GM11168 (cell line): Measurements from ENCODE around the gene ERVMER34-1.

Source experiments
- in situ Hi-C: fragments of 300-500 bp; cut with MboI; formaldehyde crosslinking; loops from one replicate; pipeline ENCODE4 v1.12.0; 2022; ENCODE audit warnings: low sequenced_read_pairs; ENCODE audit not compliant: unreplicated experiment

Gene ERVMER34-1

DNA sequence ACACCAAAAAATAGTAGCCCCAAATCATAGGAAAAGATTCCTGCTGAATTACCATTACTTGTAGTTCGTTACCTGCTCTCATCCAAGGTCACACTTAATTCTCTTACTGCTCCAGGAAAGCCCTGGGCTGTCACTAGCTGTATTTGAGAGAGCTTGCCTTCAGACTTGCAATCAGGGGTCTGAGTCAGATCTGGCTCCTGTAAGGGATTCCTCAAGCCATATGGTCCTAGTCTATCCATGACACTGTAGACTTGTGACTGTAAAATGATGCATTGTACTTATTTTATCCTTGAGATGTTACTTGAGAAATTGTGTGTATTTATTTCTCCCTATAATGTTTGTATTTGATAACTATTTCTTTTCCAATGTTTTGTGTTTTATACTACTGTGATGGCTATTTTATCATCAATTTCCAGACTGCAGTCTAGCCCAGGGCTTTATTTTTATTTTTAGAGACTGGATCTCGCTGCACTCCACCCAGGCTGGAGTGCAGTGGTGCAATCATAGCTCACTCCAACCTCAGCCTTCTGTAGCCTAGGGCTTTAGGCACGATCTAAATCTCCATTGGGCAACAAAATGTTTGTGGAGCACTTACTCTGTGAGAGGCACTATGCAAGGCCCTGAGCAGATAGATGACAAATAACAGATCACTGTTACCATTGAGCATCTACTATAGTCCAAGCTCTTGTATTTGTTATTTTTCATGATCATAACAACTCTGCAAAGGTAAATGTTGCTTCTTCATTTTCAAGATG, 24.2 kb downstream of the ERVMER34-1 start:
- in situ Hi-C loops: no loop called here

DNA sequence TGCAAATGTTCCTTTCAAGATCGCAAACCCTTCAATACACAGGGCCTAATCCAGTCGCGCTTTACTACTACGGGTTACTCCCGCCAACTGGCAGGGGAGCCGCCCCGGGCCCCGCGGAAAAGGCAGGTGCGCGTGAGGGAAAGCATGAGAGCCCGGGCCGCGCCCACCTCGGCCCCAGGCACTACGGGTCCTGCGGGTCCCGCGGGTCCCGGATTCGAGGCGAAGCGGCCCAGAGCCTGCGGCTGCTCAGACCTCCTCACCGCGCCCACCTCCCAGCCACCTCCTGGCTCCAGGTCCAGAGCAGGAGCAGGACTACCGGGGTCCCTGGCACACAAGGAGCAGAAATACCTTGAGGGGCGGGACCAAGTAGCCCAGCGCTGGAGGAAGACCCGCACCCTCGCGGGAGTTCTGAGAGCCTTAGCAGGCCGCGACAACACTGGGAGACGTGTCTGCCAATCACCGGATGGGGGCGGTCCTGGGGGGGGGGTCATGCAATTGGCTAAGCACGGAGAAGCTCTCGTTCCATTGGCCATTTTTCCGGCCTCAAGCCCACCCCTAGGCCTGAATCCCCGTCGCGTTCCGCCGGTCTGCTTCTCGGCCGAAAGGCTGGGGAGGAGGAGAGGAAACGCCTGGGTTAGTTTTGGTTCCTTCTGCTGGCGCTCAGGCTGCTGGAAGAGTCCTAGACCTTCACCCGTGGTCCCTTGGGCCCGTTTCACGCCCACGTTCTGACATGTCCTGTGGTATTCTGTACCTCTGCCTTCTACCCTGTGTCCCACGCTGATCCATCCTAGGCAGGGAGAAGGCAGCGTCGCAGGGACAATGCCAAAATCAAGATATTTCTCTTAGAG, 29.0 kb downstream of the ERVMER34-1 start:
- in situ Hi-C loops: no loop called here

GRCh38 chr4:52718123-52718522, 33.1 kb downstream of the ERVMER34-1 start:
- in situ Hi-C loops: no loop called here

- in situ Hi-C loops: no loop called here
Observed at GRCh38 chr4:52716364-52717151, 34.7 kb downstream of the ERVMER34-1 start.

GRCh38 chr4:52715914-52716313, 35.3 kb downstream of the ERVMER34-1 start:
- in situ Hi-C loops: no loop called here

DNA sequence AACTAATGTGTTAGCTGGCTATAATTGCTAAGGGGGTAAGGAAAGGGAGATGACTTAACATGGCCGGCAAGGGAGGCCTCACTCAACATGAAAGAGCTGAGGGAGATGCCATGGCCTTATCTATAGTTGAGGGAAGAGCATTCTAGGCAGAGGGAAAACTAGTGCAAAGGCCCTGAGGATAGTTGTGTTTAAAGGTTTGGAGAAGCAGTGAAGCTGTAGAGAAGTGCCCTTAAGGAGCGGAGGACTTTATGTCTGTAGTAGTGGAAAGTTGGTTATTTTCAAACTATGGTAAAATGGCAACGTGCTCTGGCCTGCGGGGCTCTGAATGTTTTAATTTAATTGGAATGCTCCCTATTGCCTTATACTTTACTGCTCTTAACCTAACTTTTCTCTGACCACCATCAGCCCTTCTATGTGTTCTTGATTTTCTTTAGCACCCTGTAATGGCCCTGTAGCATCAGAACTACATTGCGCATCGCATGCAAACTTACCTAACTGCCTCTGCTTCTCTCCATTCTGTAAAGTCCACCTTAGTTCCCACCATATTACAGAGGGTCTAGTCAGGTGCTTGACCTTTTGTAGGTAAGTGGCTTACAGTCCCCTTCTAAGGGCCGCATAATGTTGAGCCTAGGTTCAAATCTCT, 35.8 kb downstream of the ERVMER34-1 start:
- in situ Hi-C loops: no loop called here

- in situ Hi-C loops: no loop called here
Observed at GRCh38 chr4:52714597-52715254, 36.5 kb downstream of the ERVMER34-1 start.

DNA sequence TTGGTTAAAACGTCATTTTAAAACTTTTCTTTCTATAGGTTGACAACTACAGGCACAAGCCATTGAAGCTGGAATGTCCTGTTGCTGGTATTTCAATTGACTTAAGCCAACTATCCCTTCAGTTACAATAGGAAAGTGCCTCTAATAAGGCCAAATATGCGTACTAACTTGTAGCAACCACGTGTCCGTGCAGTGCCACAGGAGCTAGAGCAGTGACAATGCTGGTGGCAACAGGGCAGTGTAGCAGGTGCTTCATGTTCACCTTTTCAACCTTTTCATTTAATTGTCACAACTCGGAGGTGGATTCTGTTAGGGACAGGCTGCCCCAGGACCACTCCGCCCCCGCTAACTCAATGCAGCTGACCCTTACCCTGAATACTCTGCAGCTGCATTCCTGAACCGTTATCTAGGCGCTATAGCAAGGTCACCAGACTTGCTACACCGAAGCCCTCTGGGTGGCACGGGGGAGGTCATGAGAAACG, 37.7 kb downstream of the ERVMER34-1 start:
- in situ Hi-C loops: no loop called here

- in situ Hi-C loops: no loop called here
Observed at GRCh38 chr4:52712251-52713130, 38.7 kb downstream of the ERVMER34-1 start.

DNA sequence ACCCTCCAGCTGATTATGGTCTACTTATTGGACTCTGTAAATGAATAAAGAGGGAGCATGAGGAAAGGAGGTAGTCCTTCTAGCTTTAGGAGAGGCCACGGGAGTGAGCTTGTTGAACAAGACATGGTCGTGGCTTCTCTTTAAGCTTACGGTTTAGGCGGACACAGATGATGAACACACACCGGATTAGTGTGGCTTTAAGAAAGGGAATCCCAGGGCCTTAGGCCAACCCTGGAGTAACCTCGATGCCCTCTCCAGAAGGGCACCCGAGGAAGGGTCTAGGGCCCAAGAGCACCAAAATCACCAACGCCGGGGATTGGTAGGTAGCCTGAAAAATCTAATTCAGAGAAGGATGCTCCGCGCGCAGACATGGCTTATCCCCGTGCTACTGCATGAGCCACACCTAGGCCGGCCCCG, 39.4 kb downstream of the ERVMER34-1 start:
- in situ Hi-C loops: no loop called here

DNA sequence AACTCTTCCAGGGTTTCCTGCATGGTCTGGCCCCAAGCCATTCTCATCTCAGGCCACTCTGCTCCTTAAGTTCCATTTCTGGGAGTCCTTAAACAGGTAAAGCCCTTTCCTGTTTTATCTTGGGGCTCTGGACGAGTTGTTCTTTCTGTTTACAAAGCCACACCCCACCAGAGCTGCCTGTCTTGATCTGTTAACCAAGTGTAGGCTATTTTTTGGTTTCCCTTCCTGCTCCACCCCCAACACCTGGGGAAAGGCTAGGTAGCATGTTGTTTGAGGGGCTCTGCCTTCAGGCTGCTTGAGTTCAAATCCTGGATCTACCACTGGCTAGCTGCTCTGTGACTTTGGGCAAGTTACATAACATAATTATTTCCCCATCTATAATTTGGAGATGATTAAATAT, 40.0 kb downstream of the ERVMER34-1 start:
- in situ Hi-C loops: no loop called here

DNA sequence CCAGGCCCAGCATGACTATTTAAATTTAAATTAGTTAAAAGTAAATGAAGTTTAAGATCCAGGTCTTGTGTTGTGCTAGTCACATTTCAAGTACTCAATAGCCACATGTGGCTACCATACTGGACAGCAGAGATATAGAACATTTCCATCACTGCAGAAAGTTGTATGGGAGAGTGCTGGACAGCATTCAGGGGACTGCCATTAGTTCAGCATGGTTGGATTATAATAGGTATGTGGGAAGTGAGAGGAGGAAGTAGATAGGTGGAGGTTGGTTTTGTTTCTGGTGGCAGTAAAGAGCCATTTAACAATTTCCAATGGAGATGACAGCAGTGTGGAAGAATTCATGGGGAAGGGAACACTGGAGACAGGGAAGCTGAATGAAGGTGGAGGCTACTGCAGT, 42.1 kb downstream of the ERVMER34-1 start:
- in situ Hi-C loops: no loop called here

- in situ Hi-C loops: no loop called here
Observed at GRCh38 chr4:52704661-52705060, 46.6 kb downstream of the ERVMER34-1 start.

DNA sequence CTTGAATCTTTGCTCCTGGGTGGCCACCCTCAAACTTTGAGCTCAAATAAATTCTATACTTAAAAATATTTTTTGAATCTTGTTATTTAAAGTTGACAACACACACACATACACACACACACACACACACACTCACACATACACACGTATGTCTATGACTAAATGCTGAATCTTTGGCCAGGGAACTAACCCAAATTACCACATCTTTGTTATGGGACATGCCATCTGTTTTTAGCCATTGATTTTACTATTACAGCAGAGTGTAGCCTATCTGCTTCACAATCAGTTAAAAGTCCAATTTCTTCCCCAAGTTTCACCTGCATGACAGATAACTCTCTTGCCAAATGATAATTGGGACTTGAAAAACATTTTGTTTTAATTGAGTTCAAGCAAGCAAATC, 47.1 kb downstream of the ERVMER34-1 start:
- in situ Hi-C loops: no loop called here

DNA sequence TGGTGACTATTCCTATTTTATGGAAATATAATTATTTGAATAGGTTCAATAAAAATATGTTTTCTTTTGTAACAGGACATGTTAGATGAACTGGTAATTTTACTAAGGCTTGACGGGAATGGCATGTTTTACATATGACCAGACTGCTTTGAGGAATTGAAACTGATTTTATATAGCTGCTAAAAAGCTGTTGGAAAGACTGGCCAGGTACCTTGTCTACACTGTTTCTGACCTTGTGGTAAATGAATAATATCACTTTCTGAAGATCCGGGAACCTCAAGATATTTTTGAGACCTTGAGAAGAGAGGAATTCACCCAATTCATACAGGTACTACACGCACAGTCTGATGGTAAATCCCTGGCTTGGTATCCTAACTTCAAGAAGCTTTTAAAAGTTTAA, 50.0 kb downstream of the ERVMER34-1 start:
- in situ Hi-C loops: no loop called here

GRCh38 chr4:52694936-52695335, 56.3 kb downstream of the ERVMER34-1 start:
- in situ Hi-C loops: no loop called here

GRCh38 chr4:52693492-52693891, 57.7 kb downstream of the ERVMER34-1 start:
- in situ Hi-C loops: no loop called here
